Endothelial cell (in vitro differentiated cells): ENCODE measurements around the gene KIAA1217. TPM values are rescaled to one million over a fixed set of nuclear protein-coding genes. Genes with fewer than 3 reads are reported as not detected.
A peak's percentile ranks its signal among the peaks of the same experiment; 100 is the strongest.

Source experiments
- DNase-seq: peaks from one replicate; pipeline ENCODE4 v3.0.0; 2021; ENCODE audit warnings: low spot score
- H3K27ac Mint-ChIP-seq: one replicate; pipeline ENCODE4 v1.8.0; 2021; ENCODE audit warnings: mixed read lengths, inconsistent platforms; ENCODE audit not compliant: unreplicated experiment
- H3K27me3 Mint-ChIP-seq: one replicate; pipeline ENCODE4 v1.8.0; 2021; ENCODE audit warnings: mild to moderate bottlenecking, moderate library complexity, mixed read lengths, inconsistent platforms; ENCODE audit not compliant: unreplicated experiment
- H3K36me3 Mint-ChIP-seq: one replicate; pipeline ENCODE4 v1.8.0; 2021; ENCODE audit warnings: mild to moderate bottlenecking, low read depth, mixed read lengths, inconsistent platforms; ENCODE audit not compliant: unreplicated experiment
- H3K4me1 Mint-ChIP-seq: one replicate; pipeline ENCODE4 v1.8.0; 2021; ENCODE audit warnings: mild to moderate bottlenecking, mixed read lengths, inconsistent platforms; ENCODE audit not compliant: unreplicated experiment
- H3K4me3 Mint-ChIP-seq: one replicate; pipeline ENCODE4 v1.8.0; 2021; ENCODE audit warnings: mild to moderate bottlenecking, mixed read lengths, inconsistent platforms; ENCODE audit not compliant: unreplicated experiment
- H3K9me3 Mint-ChIP-seq: one replicate; pipeline ENCODE4 v1.8.0; 2021; ENCODE audit warnings: mixed read lengths, inconsistent platforms; ENCODE audit not compliant: unreplicated experiment
- CTCF ChIP-seq: fragments of 200-600 bp; sonication (generic); IDR thresholded peaks from one replicate; pipeline ENCODE4 v1.5.0; 2021; ENCODE audit warnings: antibody characterized with exemption; ENCODE audit not compliant: unreplicated experiment
- total RNA-seq: library from RNA; stranded (reverse); fragmentation: NEBNext Ultra II Directional; extraction: Animal tissue kit (Norgen Biotek cat#: 25700); gene quantifications from one replicate; pipeline ENCODE4 v1.2.1, GENCODE V29; 2021; ENCODE audit not compliant: unreplicated experiment

KIAA1217 gene
- total RNA-seq, 1 donor from 2014 or later, result 70.8 TPM

GRCh38 chr10:24375510-24375909, 166.6 kb downstream of the KIAA1217 start:
- Mint-ChIP-seq H3K27me3 (peaks cover 2% of the 10 kb centered on the region), H3K4me1 (no peaks in the 10 kb centered on the region), H3K4me3 (no peak overlapping the region), H3K9me3 (peaks cover 7% of the 10 kb centered on the region), H3K27ac (no peak overlapping the region), H3K36me3 (peaks cover 25% of the 10 kb centered on the region)
- TF ChIP-seq CTCF, result no peak
- DNase-seq, result no peak

GRCh38 chr10:24376731-24377130, 167.8 kb downstream of the KIAA1217 start:
- no peak overlapping the region for H3K4me3 Mint-ChIP-seq
- DNase-seq, result no peak
- H3K4me1 Mint-ChIP-seq, result peaks cover 3% of the 10 kb centered on the region
- H3K27me3 Mint-ChIP-seq, result peaks cover 2% of the 10 kb centered on the region
- H3K36me3 Mint-ChIP-seq, result peaks cover 15% of the 10 kb centered on the region
- no peak overlapping the region for H3K27ac Mint-ChIP-seq
- TF ChIP-seq CTCF, result no peak
- peaks cover 6% of the 10 kb centered on the region for H3K9me3 Mint-ChIP-seq

- Mint-ChIP-seq H3K36me3 (peaks cover under 1% of the 10 kb centered on the region), H3K27ac (no peak overlapping the region), H3K4me3 (no peak overlapping the region), H3K9me3 (no peaks in the 10 kb centered on the region), H3K4me1 (peaks cover 14% of the 10 kb centered on the region), H3K27me3 (peaks cover 2% of the 10 kb centered on the region)
- DNase-seq, result no peak
- no peak for TF ChIP-seq CTCF
Observed at GRCh38 chr10:24378126-24378920, 169.4 kb downstream of the KIAA1217 start.

GRCh38 chr10:24381235-24382010, 172.5 kb downstream of the KIAA1217 start:
- H3K4me1 Mint-ChIP-seq, result peaks cover 43% of the 10 kb centered on the region
- no peak overlapping the region for H3K4me3 Mint-ChIP-seq
- peaks cover 8% of the 10 kb centered on the region for H3K27me3 Mint-ChIP-seq
- no peak for TF ChIP-seq CTCF
- peak overlapping the region; percentile 30 for H3K27ac Mint-ChIP-seq
- no peaks in the 10 kb centered on the region for H3K36me3 Mint-ChIP-seq
- no peak for DNase-seq
- H3K9me3 Mint-ChIP-seq, result no peaks in the 10 kb centered on the region

- Mint-ChIP-seq H3K27ac (peak overlapping the region; percentile 70), H3K36me3 (peaks cover 4% of the 10 kb centered on the region), H3K4me3 (no peak overlapping the region), H3K27me3 (peaks cover 8% of the 10 kb centered on the region), H3K4me1 (peaks cover 48% of the 10 kb centered on the region), H3K9me3 (no peaks in the 10 kb centered on the region)
- no peak for DNase-seq
- no peak for TF ChIP-seq CTCF
Observed at GRCh38 chr10:24382045-24382444, 173.1 kb downstream of the KIAA1217 start.
